ENCODE results near the gene ABCC10. TPM values are rescaled to one million over a fixed set of nuclear protein-coding genes. Genes with fewer than 3 reads are reported as not detected.
"Not testable (repeated sequence)": the region's sequence is repeated elsewhere in the genome, so short reads cannot be mapped to it uniquely, and the experiment has no call there.

Gene ABCC10
- total RNA-seq, 1 donor from 2014 or later = 40.0 TPM

DNA sequence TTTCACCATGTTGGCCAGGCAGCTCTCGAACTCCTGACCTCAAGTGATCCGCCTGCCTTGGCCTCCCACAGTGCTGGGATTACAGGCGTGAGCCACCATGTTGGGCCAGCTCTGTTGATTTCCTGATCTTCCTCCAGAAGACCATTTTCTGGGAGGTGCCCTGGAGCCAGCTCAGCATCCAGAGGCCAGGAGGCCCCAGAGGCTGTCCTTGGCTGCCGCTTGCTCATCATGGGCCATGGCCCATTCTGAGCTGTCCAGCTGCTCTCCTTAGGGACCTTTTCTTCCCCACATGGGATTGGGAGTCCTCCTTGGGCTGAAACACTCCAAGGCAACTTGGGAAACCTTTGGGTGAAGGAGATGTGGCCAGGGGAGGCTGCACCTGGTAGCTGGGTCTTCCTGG is 67.4 kb downstream of the ABCC10 start:
- Mint-ChIP-seq H3K4me1 (peaks cover 16% of the 10 kb centered on the region), H3K27me3 (no peaks in the 10 kb centered on the region), H3K27ac (no peak overlapping the region), H3K9me3 (no peaks in the 10 kb centered on the region), H3K36me3 (ENCODE audit: low read depth) (peaks cover 7% of the 10 kb centered on the region), H3K4me3 (no peak overlapping the region)
- DNase-seq = no peak
- intact Hi-C loops (cut with micrococcal nuclease) = no loop called here

DNA sequence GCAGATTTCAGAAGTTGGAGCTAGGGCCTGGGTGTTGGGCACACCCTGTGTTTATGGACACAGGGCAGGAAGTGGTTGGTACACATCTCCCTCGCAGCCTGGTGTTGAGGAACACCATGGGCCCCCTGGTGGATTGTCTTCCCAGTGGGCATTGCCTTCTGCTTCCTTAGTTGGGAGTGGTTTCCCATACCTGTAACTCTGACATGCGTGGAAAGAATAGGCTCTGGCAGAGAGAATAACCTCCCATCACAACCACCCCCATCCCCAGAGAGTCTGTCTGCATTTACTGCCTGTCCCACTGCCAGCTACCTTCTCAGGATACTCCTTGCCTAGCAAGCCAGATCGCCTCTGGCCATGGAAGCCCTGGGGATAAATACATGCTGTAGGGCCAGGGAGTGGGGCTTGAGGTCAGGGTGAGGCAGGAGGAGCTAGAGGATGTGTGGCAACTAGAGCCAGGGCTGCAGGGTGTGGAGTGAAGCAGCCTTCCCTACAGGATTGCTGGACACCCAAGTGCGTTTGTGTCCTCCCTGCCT is 68.1 kb downstream of the ABCC10 start:
- H3K27ac Mint-ChIP-seq = peak overlapping the region; percentile 43

DNA sequence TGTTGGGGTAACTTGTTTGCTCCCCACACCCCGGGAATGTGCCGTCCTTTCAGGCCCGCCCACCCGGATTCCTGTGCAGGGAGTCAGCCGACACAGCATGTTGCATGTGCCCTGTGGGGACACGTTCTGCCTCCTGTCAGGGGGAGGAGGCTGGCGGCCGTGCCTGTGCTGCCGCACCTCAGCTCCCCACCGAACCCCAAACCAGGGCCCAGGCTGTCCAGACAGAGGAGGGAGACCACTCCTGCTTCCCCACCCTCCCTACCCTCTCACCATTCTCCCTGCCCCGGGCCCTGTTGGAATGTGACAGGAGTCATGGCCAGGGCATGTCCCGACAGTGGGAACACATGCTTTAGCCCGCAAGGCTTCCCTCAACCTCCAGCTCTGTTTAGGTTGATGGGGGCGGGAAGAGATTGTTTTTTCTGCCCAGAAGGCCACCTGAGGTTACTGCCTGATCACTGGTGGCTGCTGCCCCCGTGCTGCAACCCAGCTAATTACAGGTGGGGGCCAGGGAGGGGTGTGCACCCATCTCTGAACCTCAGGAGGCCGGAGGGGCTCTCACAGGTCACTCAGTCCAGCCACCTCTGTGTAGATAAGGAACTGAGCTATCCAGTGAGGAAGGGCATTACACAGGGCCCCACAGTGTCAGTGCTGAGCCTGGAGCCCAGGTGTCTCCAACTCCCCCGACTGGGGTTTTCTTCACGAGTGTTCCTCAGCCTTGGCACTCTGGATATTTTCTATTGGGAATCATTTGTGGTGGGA is 69.2 kb downstream of the ABCC10 start:
- Mint-ChIP-seq H3K4me1 (peaks cover 13% of the 10 kb centered on the region), H3K4me3 (no peak overlapping the region), H3K36me3 (ENCODE audit: low read depth) (peaks cover 12% of the 10 kb centered on the region), H3K27ac (no peak overlapping the region), H3K27me3 (no peaks in the 10 kb centered on the region), H3K9me3 (no peaks in the 10 kb centered on the region)
- intact Hi-C loops (cut with micrococcal nuclease) = no loop called here
- DNase-seq = peak; percentile 69

More for the DNA sequence above, 68.1 kb downstream of the ABCC10 start:
- peaks cover 7% of the 10 kb centered on the region for H3K36me3 Mint-ChIP-seq (ENCODE audit: low read depth)
- intact Hi-C loops (cut with micrococcal nuclease) = no loop called here
- DNase-seq = peak; percentile 68
- H3K4me1 Mint-ChIP-seq = peaks cover 13% of the 10 kb centered on the region
- H3K4me3 Mint-ChIP-seq = no peak overlapping the region
- no peaks in the 10 kb centered on the region for H3K27me3 Mint-ChIP-seq
- H3K9me3 Mint-ChIP-seq = no peaks in the 10 kb centered on the region

DNA sequence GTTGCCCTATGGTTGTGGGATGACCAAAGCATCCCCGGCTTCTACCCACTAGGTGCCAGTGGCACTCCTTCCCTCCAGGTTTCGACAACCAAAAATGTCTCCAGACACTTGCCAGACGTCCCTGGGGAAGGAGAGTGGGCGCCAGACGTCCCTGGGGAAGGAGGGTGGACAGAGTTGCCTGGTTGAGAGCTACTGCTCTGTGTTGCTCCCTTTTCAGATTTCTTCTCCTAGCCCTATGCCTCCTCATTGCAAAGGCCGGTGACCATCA is 69.7 kb downstream of the ABCC10 start:
- intact Hi-C loops (cut with micrococcal nuclease) = no loop called here
- H3K27me3 Mint-ChIP-seq = no peaks in the 10 kb centered on the region
- H3K36me3 Mint-ChIP-seq (ENCODE audit: low read depth) = peaks cover 17% of the 10 kb centered on the region
- DNase-seq = no peak
- H3K4me3 Mint-ChIP-seq = no peak overlapping the region
- H3K27ac Mint-ChIP-seq = no peak overlapping the region
- no peaks in the 10 kb centered on the region for H3K9me3 Mint-ChIP-seq
- H3K4me1 Mint-ChIP-seq = peaks cover 13% of the 10 kb centered on the region

DNA sequence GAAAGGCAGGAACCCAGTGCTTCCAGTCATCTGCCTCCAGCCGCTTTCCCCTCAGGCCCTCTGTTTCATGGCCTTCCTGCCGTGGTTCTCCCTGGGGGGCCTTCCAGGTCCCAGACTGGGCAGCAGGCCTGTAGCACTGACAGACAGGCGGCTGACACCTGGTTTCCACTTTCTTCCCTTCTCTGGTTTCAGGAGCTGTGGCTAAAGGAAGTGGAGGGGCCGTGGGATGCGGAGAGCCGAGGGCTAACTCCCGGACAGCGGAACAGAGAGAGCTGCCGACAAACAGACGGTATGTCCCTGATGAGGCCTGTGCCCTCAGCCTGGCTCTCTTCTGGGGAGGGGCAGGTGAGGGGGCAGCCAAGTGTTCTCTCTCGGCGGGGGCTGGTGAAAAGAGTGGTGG is 70.3 kb downstream of the ABCC10 start:
- DNase-seq = no peak
- no peaks in the 10 kb centered on the region for H3K9me3 Mint-ChIP-seq
- H3K4me3 Mint-ChIP-seq = no peak overlapping the region
- H3K36me3 Mint-ChIP-seq (ENCODE audit: low read depth) = peaks cover 21% of the 10 kb centered on the region
- peaks cover 13% of the 10 kb centered on the region for H3K4me1 Mint-ChIP-seq
- no peak overlapping the region for H3K27ac Mint-ChIP-seq
- H3K27me3 Mint-ChIP-seq = no peaks in the 10 kb centered on the region
- intact Hi-C loops (cut with micrococcal nuclease) = no loop called here

DNA sequence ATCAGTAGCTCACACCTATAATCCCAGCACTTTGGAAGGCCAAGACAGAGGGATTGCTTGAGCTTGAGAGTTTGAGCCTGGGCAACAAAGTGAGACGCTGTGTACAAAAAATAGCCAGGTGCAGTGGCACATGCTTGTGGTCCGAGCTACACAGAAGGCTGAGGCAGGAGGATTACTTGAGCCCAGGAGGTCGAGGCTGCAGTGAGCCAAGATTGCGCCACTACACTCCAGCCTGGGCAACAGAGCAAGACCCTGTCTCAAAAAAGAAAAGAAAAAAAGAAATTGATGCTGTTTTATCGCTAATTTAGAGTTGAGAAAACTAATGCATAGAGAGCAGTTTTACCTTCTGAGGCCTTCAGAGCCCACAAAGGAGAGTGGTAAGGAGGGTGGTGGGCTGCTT is 71.0 kb downstream of the ABCC10 start:
- H3K4me3 Mint-ChIP-seq; H3K27me3 Mint-ChIP-seq; DNase-seq; H3K27ac Mint-ChIP-seq; H3K9me3 Mint-ChIP-seq; intact Hi-C loops (cut with micrococcal nuclease): not testable (repeated sequence)
- H3K4me1 Mint-ChIP-seq = peaks cover 10% of the 10 kb centered on the region
- peaks cover 23% of the 10 kb centered on the region for H3K36me3 Mint-ChIP-seq (ENCODE audit: low read depth)

DNA sequence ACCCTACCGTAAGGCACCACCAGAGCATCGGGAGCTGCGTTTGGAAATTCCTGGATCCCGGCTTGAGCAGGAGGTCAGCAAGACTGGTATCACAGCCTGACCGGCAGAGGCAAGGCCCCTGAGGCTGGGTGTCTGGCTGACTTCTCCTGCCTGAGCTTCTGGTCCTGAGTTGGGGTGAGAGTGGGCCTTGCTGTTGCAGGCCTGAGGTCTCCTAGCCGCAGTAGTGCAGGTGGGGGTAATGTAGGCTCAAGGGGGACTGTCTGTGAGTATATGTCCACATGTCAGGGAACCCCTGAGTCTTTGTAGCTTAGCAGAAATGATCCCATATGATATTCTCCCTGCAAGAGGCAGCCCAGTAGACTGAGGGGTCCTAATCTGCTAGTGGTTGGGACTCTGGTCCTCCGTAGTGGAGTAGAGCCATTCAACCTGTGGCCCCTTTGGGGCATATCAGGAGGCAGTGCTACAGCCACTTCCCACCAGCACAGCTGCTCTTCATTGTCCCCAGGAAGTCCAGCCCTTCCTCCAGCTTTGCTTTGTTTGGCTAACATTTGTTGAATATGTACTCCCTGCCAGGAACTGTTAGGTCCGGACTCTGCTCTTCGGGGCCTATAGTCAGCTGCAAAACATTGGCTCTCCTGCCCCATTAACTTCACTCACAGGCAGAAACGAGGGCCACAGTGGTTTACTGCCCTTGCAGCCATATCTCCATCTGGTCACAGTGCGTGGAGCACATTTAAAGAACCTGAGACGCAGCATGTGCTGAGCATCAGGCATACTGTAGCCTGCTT is 71.9 kb downstream of the ABCC10 start:
- Mint-ChIP-seq H3K9me3 (no peaks in the 10 kb centered on the region), H3K27me3 (no peaks in the 10 kb centered on the region), H3K36me3 (ENCODE audit: low read depth) (peaks cover 27% of the 10 kb centered on the region), H3K4me3 (no peak overlapping the region), H3K4me1 (peaks cover 8% of the 10 kb centered on the region), H3K27ac (no peak overlapping the region)
- intact Hi-C loops (cut with micrococcal nuclease) = no loop called here
- no peak for DNase-seq

Other genes with a start within 250 kb of the ABCC10 start
- 38.1 and 39.4 TPM in 2 replicates for gene CUL9, start 245.3 kb upstream of the ABCC10 start, total RNA-seq
- gene DNPH1, start 198.1 kb upstream of the ABCC10 start, total RNA-seq = 78.9 and 79.6 TPM in 2 replicates
- gene TTBK1, start 184.1 kb upstream of the ABCC10 start, total RNA-seq = 0.62 and 0.72 TPM in 2 replicates
- gene SLC22A7, start 129.3 kb upstream of the ABCC10 start, total RNA-seq = not detected in 2 replicates
- gene CRIP3, start 118.7 kb upstream of the ABCC10 start, total RNA-seq = 0.43 and 0.79 TPM in 2 replicates
- gene ZNF318, start 57.9 kb upstream of the ABCC10 start, total RNA-seq = 9.3 and 10.3 TPM in 2 replicates
- gene DLK2, start 28.0 kb downstream of the ABCC10 start, total RNA-seq = 1.6 and 2.0 TPM in 2 replicates
- 40.7 and 41.1 TPM in 2 replicates for gene TJAP1, start 50.0 kb downstream of the ABCC10 start, total RNA-seq
- 0.14 and 0.51 TPM in 2 replicates for gene LRRC73, start 82.8 kb downstream of the ABCC10 start, total RNA-seq
- 47.7 and 52.1 TPM in 2 replicates for gene YIPF3, start 89.4 kb downstream of the ABCC10 start, total RNA-seq
- 91.7 TPM in 2 replicates for gene POLR1C, start 89.5 kb downstream of the ABCC10 start, total RNA-seq
- 143 and 145 TPM in 2 replicates for gene XPO5, start 148.5 kb downstream of the ABCC10 start, total RNA-seq
- gene POLH, start 148.6 kb downstream of the ABCC10 start, total RNA-seq = 34.2 and 37.9 TPM in 2 replicates
- gene GTPBP2, start 201.7 kb downstream of the ABCC10 start, total RNA-seq = 69.4 and 70.3 TPM in 2 replicates
- 36.3 and 40.2 TPM in 2 replicates for gene MAD2L1BP, start 208.3 kb downstream of the ABCC10 start, total RNA-seq
- not detected in 2 replicates for gene RSPH9, start 217.5 kb downstream of the ABCC10 start, total RNA-seq